GM23248 (cell line): Measurements from ENCODE around the gene SLC22A3.

Source experiments
- EZH2 ChIP-seq: fragments of 200-600 bp; sonication (generic); IDR thresholded peaks from 2 replicates; pipeline ENCODE4 v1.6.1; 2018; ENCODE audit warnings: antibody characterized with exemption, mild to moderate bottlenecking; ENCODE audit not compliant: insufficient read depth, poor library complexity, severe bottlenecking
- EZH2phosphoT487 ChIP-seq: fragments of 200-600 bp; sonication (generic); IDR thresholded peaks from 2 replicates; pipeline ENCODE4 v1.6.1; 2018; ENCODE audit warnings: antibody characterized with exemption, moderate library complexity, mild to moderate bottlenecking, low read depth; ENCODE audit not compliant: insufficient read depth

DNA sequence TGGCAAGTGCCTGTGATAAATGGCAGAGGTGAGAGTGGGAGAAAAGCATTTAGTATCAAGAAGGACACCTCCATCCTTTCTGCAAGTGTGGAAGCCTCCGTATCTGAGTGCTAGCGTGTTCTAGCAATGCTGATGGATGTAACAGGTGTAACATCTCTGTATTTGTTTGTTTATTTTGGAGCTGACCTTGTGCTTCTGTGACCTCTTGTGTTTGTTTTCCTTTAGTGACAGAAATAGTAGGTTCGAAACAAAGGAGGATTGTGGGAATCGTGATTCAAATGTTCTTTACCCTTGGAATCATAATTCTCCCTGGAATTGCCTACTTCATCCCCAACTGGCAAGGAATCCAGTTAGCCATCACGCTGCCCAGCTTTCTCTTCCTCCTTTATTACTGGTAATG is 60.4 kb downstream of the SLC22A3 start:
- TF ChIP-seq EZH2 (no peak), EZH2phosphoT487 (no peak)
